ENCODE data around the gene GOLGA2. TPM values are rescaled to one million over a fixed set of nuclear protein-coding genes. Genes with fewer than 3 reads are reported as not detected.

Gene GOLGA2
- total RNA-seq, 3 donors from 2014 or later: 87.7 to 121 (median 97.5) TPM

GRCh38 chr9:128310461-128310860 lies 34.7 kb upstream of the GOLGA2 start:
- no peaks in the 10 kb centered on the region for H3K4me1 ChIP-seq
- peak overlapping the region; percentile 14 to 32 for H3K27ac ChIP-seq
- no peaks in the 10 kb centered on the region for H3K27me3 ChIP-seq
- no peaks in the 10 kb centered on the region for H3K9me3 ChIP-seq
- no peak overlapping the region for H3K4me3 ChIP-seq
- intact Hi-C loops (cut with DNase I; ENCODE audit: low total_unique reads): no loop called here
- no peak for DNase-seq (ENCODE audit: low spot score in 2 of 2)
- TF ChIP-seq POLR2AphosphoS5 (IDR thresholded peaks at IDR 0.05) (no peak), CTCF (IDR thresholded peaks at IDR 0.05) (no peak), POLR2A (IDR thresholded peaks at IDR 0.05) (no peak)
- peaks cover 18% of the 10 kb centered on the region for H3K36me3 ChIP-seq

GRCh38 chr9:128309551-128309950 lies 33.7 kb upstream of the GOLGA2 start:
- H3K27me3 ChIP-seq: no peaks in the 10 kb centered on the region
- H3K4me1 ChIP-seq: no peaks in the 10 kb centered on the region
- no peaks in the 10 kb centered on the region for H3K9me3 ChIP-seq
- DNase-seq (ENCODE audit: low spot score in 2 of 2): no peak
- TF ChIP-seq POLR2AphosphoS5 (IDR thresholded peaks at IDR 0.05) (no peak), POLR2A (IDR thresholded peaks at IDR 0.05) (no peak), CTCF (IDR thresholded peaks at IDR 0.05) (no peak)
- intact Hi-C loops (cut with DNase I; ENCODE audit: low total_unique reads): no loop called here
- no peak overlapping the region for H3K27ac ChIP-seq
- no peak overlapping the region for H3K4me3 ChIP-seq
- H3K36me3 ChIP-seq: peaks cover 11% of the 10 kb centered on the region

GRCh38 chr9:128304971-128305288 lies 29.1 kb upstream of the GOLGA2 start:
- DNase-seq (ENCODE audit: low spot score in 2 of 2): no peak
- Histone ChIP-seq H3K4me1 (no peaks in the 10 kb centered on the region), H3K27me3 (no peaks in the 10 kb centered on the region), H3K9me3 (no peaks in the 10 kb centered on the region), H3K4me3 (no peak overlapping the region), H3K36me3 (peaks cover 10% of the 10 kb centered on the region), H3K27ac (no peak overlapping the region)
- intact Hi-C loops (cut with DNase I; ENCODE audit: low total_unique reads): no loop called here
- no peak for TF ChIP-seq CTCF (IDR thresholded peaks at IDR 0.05)
- no peak for TF ChIP-seq POLR2A (IDR thresholded peaks at IDR 0.05)
- no peak for TF ChIP-seq POLR2AphosphoS5 (IDR thresholded peaks at IDR 0.05)

GRCh38 chr9:128304136-128304970 lies 28.5 kb upstream of the GOLGA2 start:
- intact Hi-C loops (cut with DNase I; ENCODE audit: low total_unique reads): no loop called here
- DNase-seq (ENCODE audit: low spot score in 2 of 2): no peak

More at GRCh38 chr9:128304136-128304970, 28.5 kb upstream of the GOLGA2 start:
- TF ChIP-seq CTCF (IDR thresholded peaks at IDR 0.05) (no peak), POLR2AphosphoS5 (IDR thresholded peaks at IDR 0.05) (no peak), POLR2A (IDR thresholded peaks at IDR 0.05) (no peak)
- Histone ChIP-seq H3K4me1 (no peaks in the 10 kb centered on the region), H3K4me3 (no peak overlapping the region), H3K36me3 (peaks cover 4% of the 10 kb centered on the region), H3K27ac (peak overlapping the region in 1 of 2 donors; percentile 25), H3K27me3 (no peaks in the 10 kb centered on the region), H3K9me3 (no peaks in the 10 kb centered on the region)
